CD4-positive, alpha-beta T cell treated with Interleukin-15 for 1 hour (primary cell): ENCODE data around the gene AP5S1.
"Not testable (repeated sequence)": the region's sequence is repeated elsewhere in the genome, so short reads cannot be mapped to it uniquely, and the experiment has no call there.

ENCODE experiments used
- DNase-seq: peaks from one replicate; pipeline ENCODE4 v3.0.0-alpha.2; 2020

AP5S1 gene

GRCh38 chr20:3820048-3820900 lies at the start of gene AP5S1:
TSS of gene AP5S1 (plus strand) at chr20:3820547. CDS start at chr20:3822118, 1,571 bp downstream.
- DNase-seq, result peak; percentile 91

- no peak for DNase-seq
Observed at GRCh38 chr20:3771552-3772058, 48.7 kb upstream of the AP5S1 start.

- DNase-seq, result no peak
Observed at GRCh38 chr20:3775457-3776108, 44.8 kb upstream of the AP5S1 start.

GRCh38 chr20:3777381-3777715 lies 43.0 kb upstream of the AP5S1 start:
- DNase-seq, result no peak

- DNase-seq, result peak; percentile 50
Observed at GRCh38 chr20:3777716-3778629, 42.4 kb upstream of the AP5S1 start.

- no peak for DNase-seq
Observed at GRCh38 chr20:3778976-3779375, 41.4 kb upstream of the AP5S1 start.

- DNase-seq, result peak; percentile 68
Observed at GRCh38 chr20:3781153-3781910, 39.0 kb upstream of the AP5S1 start, which contains the start of gene SPEF1. TSS of gene SPEF1 (minus strand) at chr20:3781448. CDS start at chr20:3781287, 161 bp downstream.

GRCh38 chr20:3782597-3782996 lies 37.8 kb upstream of the AP5S1 start:
- DNase-seq, result no peak

GRCh38 chr20:3783068-3783489 lies 37.3 kb upstream of the AP5S1 start:
- DNase-seq, result no peak

GRCh38 chr20:3783511-3784195 lies 36.7 kb upstream of the AP5S1 start:
- no peak for DNase-seq

GRCh38 chr20:3784216-3784853 lies 36.0 kb upstream of the AP5S1 start:
- DNase-seq, result no peak

GRCh38 chr20:3784863-3785239 lies 35.5 kb upstream of the AP5S1 start:
- DNase-seq, result no peak

GRCh38 chr20:3785240-3786125 lies 34.9 kb upstream of the AP5S1 start:
- DNase-seq, result no peak

- DNase-seq, result peak; percentile 45
Observed at GRCh38 chr20:3786126-3786484, 34.2 kb upstream of the AP5S1 start.

- peak; percentile 89 for DNase-seq
Observed at GRCh38 chr20:3786665-3787323, 33.6 kb upstream of the AP5S1 start, which contains the start of gene CENPB. TSS of gene CENPB (minus strand) at chr20:3786740. CDS start at chr20:3786483, 257 bp downstream.

- DNase-seq, result no peak
Observed at GRCh38 chr20:3787324-3788014, 32.9 kb upstream of the AP5S1 start.

- DNase-seq, result no peak
Observed at GRCh38 chr20:3788685-3789155, 31.6 kb upstream of the AP5S1 start.

- DNase-seq, result not testable (repeated sequence)
Observed at GRCh38 chr20:3789201-3789600, 31.1 kb upstream of the AP5S1 start.

- DNase-seq, result not testable (repeated sequence)
Observed at GRCh38 chr20:3794168-3794567, 26.2 kb upstream of the AP5S1 start.
